MM.1S (cell line): ENCODE measurements around the gene SGCD.

ENCODE experiments used
- DNase-seq: peaks from one replicate; pipeline ENCODE4 v3.0.0-alpha.2; 2015
- H2AFZ ChIP-seq: fragments of 300-600 bp; sonication (generic); 2 replicates; pipeline ENCODE4 v1.6.0; 2016; ENCODE audit warnings: antibody characterized with exemption, low read length
- H3F3A ChIP-seq: fragments of 300-600 bp; sonication (generic); 2 replicates; pipeline ENCODE4 v1.6.1; 2016; ENCODE audit warnings: mild to moderate bottlenecking, antibody characterized with exemption, low read length, moderate library complexity, mixed read lengths; ENCODE audit not compliant: insufficient read depth
- H3K27ac ChIP-seq: fragments of 300-600 bp; sonication (generic); 2 replicates; pipeline ENCODE4 v1.5.1; 2016; ENCODE audit warnings: mild to moderate bottlenecking, low read length
- H3K27me3 ChIP-seq: fragments of 300-600 bp; sonication (generic); replicated peaks from 2 replicates; pipeline ENCODE4 v1.6.0; 2016; ENCODE audit warnings: low read length; ENCODE audit not compliant: insufficient read depth
- H3K36me3 ChIP-seq: fragments of 300-600 bp; sonication (generic); replicated peaks from 2 replicates; pipeline ENCODE4 v1.6.1; 2016; ENCODE audit warnings: mild to moderate bottlenecking, low read length, mixed read lengths; ENCODE audit not compliant: insufficient read depth
- H3K4me1 ChIP-seq: fragments of 300-600 bp; sonication (generic); 2 replicates; pipeline ENCODE4 v1.6.1; 2016; ENCODE audit warnings: low read length, mixed read lengths
- H3K4me2 ChIP-seq: fragments of 300-600 bp; sonication (generic); 2 replicates; pipeline ENCODE4 v1.6.0; 2016; ENCODE audit warnings: low read depth, low read length
- H3K4me3 ChIP-seq: fragments of 300-600 bp; sonication (generic); 2 replicates; pipeline ENCODE4 v1.5.1; 2016; ENCODE audit warnings: low read length, mixed read lengths
- H3K79me2 ChIP-seq: fragments of 300-600 bp; sonication (generic); 2 replicates; pipeline ENCODE4 v1.6.1; 2016; ENCODE audit warnings: mixed run types, low read length, mixed read lengths
- H3K9ac ChIP-seq: fragments of 300-600 bp; sonication (generic); 2 replicates; pipeline ENCODE4 v1.6.1; 2016; ENCODE audit warnings: low read length, mixed read lengths
- H3K9me2 ChIP-seq: fragments of 300-600 bp; sonication (generic); replicated peaks from 2 replicates; pipeline ENCODE4 v1.6.1; 2016; ENCODE audit warnings: mild to moderate bottlenecking, low read length, mixed read lengths; ENCODE audit not compliant: insufficient read depth
- H3K9me3 ChIP-seq: fragments of 300-600 bp; sonication (generic); replicated peaks from 2 replicates; pipeline ENCODE4 v1.6.1; 2016; ENCODE audit warnings: mild to moderate bottlenecking, low read length, mixed read lengths; ENCODE audit not compliant: insufficient read depth
- H4K20me1 ChIP-seq: fragments of 300-600 bp; sonication (generic); 2 replicates; pipeline ENCODE4 v1.6.1; 2016; ENCODE audit warnings: mild to moderate bottlenecking, low read length, moderate library complexity, mixed read lengths; ENCODE audit not compliant: insufficient read depth
- CTCF ChIP-seq: fragments of 300-600 bp; sonication (generic); IDR thresholded peaks from 2 replicates; pipeline ENCODE4 v1.5.1; 2016; ENCODE audit warnings: antibody characterized with exemption, low read length, mixed read lengths
- EZH2 ChIP-seq: fragments of 300-600 bp; sonication (generic); optimal IDR thresholded peaks from 2 replicates; pipeline ENCODE3; 2017; ENCODE audit warnings: low read depth, mild to moderate bottlenecking, antibody characterized with exemption, low read length, mixed read lengths
- EZH2phosphoT487 ChIP-seq: fragments of 300-600 bp; sonication (generic); IDR thresholded peaks from 2 replicates; pipeline ENCODE4 v1.6.1; 2018; ENCODE audit warnings: antibody characterized with exemption, low read length

The SGCD gene

GRCh38 chr5:156399323-156399722 is 72.4 kb downstream of the SGCD start:
- Histone ChIP-seq H3K4me3 (no peak overlapping the region), H3K27me3 (no peaks in the 10 kb centered on the region), H3K9me2 (no peaks in the 10 kb centered on the region; the same call in 1 of the 2 replicates), H3K4me2 (no peak overlapping the region), H3K4me1 (no peaks in the 10 kb centered on the region), H3K36me3 (no peaks in the 10 kb centered on the region), H2AFZ (no peak overlapping the region), H4K20me1 (no peaks in the 10 kb centered on the region), H3K27ac (no peak overlapping the region), H3F3A (no peaks in the 10 kb centered on the region), H3K9ac (no peak overlapping the region), H3K9me3 (no peaks in the 10 kb centered on the region), H3K79me2 (no peaks in the 10 kb centered on the region)
- TF ChIP-seq CTCF: no peak
- no peak for TF ChIP-seq EZH2phosphoT487
- TF ChIP-seq EZH2: no peak
- no peak for DNase-seq

GRCh38 chr5:156400231-156400986 is 73.4 kb downstream of the SGCD start:
- Histone ChIP-seq H3K79me2 (no peaks in the 10 kb centered on the region), H3K4me1 (no peaks in the 10 kb centered on the region), H3K9ac (no peak overlapping the region), H3K27ac (no peak overlapping the region), H3K4me3 (no peak overlapping the region), H3K27me3 (no peaks in the 10 kb centered on the region), H2AFZ (no peak overlapping the region), H3F3A (no peaks in the 10 kb centered on the region), H3K36me3 (no peaks in the 10 kb centered on the region), H3K9me3 (no peaks in the 10 kb centered on the region), H3K4me2 (no peak overlapping the region), H3K9me2 (no peaks in the 10 kb centered on the region; the same call in 1 of the 2 replicates), H4K20me1 (no peaks in the 10 kb centered on the region)
- TF ChIP-seq EZH2 (no peak), EZH2phosphoT487 (no peak), CTCF (no peak)
- DNase-seq: no peak

- no peak for DNase-seq
- Histone ChIP-seq H3K79me2 (no peaks in the 10 kb centered on the region), H3K4me1 (no peaks in the 10 kb centered on the region), H3K4me3 (no peak overlapping the region), H3K9me3 (no peaks in the 10 kb centered on the region), H3K27ac (no peak overlapping the region), H4K20me1 (no peaks in the 10 kb centered on the region), H3K4me2 (no peak overlapping the region), H2AFZ (no peak overlapping the region), H3F3A (no peaks in the 10 kb centered on the region), H3K27me3 (no peaks in the 10 kb centered on the region), H3K9me2 (no peaks in the 10 kb centered on the region; the same call in 1 of the 2 replicates), H3K36me3 (no peaks in the 10 kb centered on the region), H3K9ac (no peak overlapping the region)
- TF ChIP-seq CTCF: no peak
- no peak for TF ChIP-seq EZH2phosphoT487
- no peak for TF ChIP-seq EZH2
These were observed 74.8 kb downstream of the SGCD start for GRCh38 chr5:156401804-156402203.
